Body of pancreas (tissue), 4 donors: ENCODE results near the gene KCNH1. TPM values are rescaled to one million over a fixed set of nuclear protein-coding genes. Genes with fewer than 3 reads are reported as not detected.

ENCODE experiments used
- ATAC-seq: fragments of 150-250 bp; one replicate; pipeline ENCODE4 v1.9.1; 2016
- DNase-seq, 4 donors: peaks; one replicate each; pipeline ENCODE4 v3.0.0-alpha.2; 2019
- H3K27ac ChIP-seq, 4 donors: fragments of 200-600 bp; sonication (generic); 1 replicate in 3 of 4; 2 replicates in 1 of 4; pipeline versions ENCODE4 v1.5.1 to v1.6.1; 2016 to 2019; ENCODE audit warnings: mild to moderate bottlenecking in 1 of 4, mixed read lengths in 1 of 4, moderate library complexity in 1 of 4
- H3K27me3 ChIP-seq, 2 donors: fragments of 200-600 bp; sonication (generic); one replicate each; pipeline ENCODE4 v1.6.0; 2016; ENCODE audit warnings: mild to moderate bottlenecking in 1 of 2
- H3K36me3 ChIP-seq, 2 donors: fragments of 200-600 bp; sonication (generic); replicated peaks in 1 of 2; 2 replicates each; pipeline ENCODE4 v1.5.1; 2016; ENCODE audit warnings: low read depth in 2 of 2; ENCODE audit not compliant: insufficient read depth in 1 of 2
- H3K4me1 ChIP-seq: fragments of 200-600 bp; sonication (generic); one replicate; pipeline ENCODE4 v1.6.0; 2016
- H3K4me3 ChIP-seq, 2 donors: fragments of 200-600 bp; sonication (generic); 1 replicate in 1 of 2; 2 replicates in 1 of 2; pipeline ENCODE4 v1.5.1; 2016 to 2019
- H3K9me3 ChIP-seq, 3 donors: fragments of 200-600 bp; sonication (generic); 1 replicate in 2 of 3; 2 replicates in 1 of 3; pipeline ENCODE4 v1.5.1; 2016
- POLR2A ChIP-seq, 3 donors: fragments of 450-650 bp; IDR thresholded peaks; one replicate each; pipeline ENCODE4 v1.6.1; 2016; ENCODE audit warnings: antibody characterized with exemption in 3 of 3, mild to moderate bottlenecking in 2 of 3
- WGBS, 2 donors: methylation state at CpG; one replicate each; pipeline ENCODE4 v1.1.5; 2017; 5-methylcytosine and 5-hydroxymethylcytosine counted together
- intact Hi-C: fragments of 100-400 bp; cut with DNase I; formaldehyde crosslinking; loops from one replicate; pipeline ENCODE4 v1.15.1; 2023
- total RNA-seq, 2 donors: library from RNA; depleted of rRNA; stranded (reverse); fragments of >200 nt; gene quantifications; one replicate each; pipeline ENCODE4 v1.1.0, GENCODE V29; 2016
- TF ChIP-seq, protein P1 (sequence below), 7 experiments: fragments of 450-650 bp in 4 of 7; fragments of 200-600 bp in 3 of 7; sonication (generic) in 3 of 7; IDR thresholded peaks; one replicate each; pipeline ENCODE4 v1.5.1; 2016 to 2019; ENCODE audit warnings: antibody characterized with exemption in 7 of 7

Gene KCNH1
- total RNA-seq, 2 donors from 2014 or later: 0.52 TPM; not detected in 1

GRCh38 chr1:210754878-210755665 lies 378.9 kb downstream of the KCNH1 start:
- Histone ChIP-seq H3K9me3 (peaks cover 0 to 4% (median 0%) of the 10 kb centered on the region in 3 donors), H3K27me3 (no peaks in the 10 kb centered on the region), H3K36me3 (no peaks in the 10 kb centered on the region), H3K4me3 (no peak overlapping the region), H3K27ac (no peak overlapping the region), H3K4me1 (no peaks in the 10 kb centered on the region)
- intact Hi-C loops: no loop called here
- 39 to 42% methylated on average over 6 to 8 of the region's 8 CpGs for whole genome bisulfite sequencing, 2 donors
- no peak for ATAC-seq
- TF ChIP-seq POLR2A (IDR thresholded peaks at IDR 0.05): no peak
- TF ChIP-seq, protein P1, sequence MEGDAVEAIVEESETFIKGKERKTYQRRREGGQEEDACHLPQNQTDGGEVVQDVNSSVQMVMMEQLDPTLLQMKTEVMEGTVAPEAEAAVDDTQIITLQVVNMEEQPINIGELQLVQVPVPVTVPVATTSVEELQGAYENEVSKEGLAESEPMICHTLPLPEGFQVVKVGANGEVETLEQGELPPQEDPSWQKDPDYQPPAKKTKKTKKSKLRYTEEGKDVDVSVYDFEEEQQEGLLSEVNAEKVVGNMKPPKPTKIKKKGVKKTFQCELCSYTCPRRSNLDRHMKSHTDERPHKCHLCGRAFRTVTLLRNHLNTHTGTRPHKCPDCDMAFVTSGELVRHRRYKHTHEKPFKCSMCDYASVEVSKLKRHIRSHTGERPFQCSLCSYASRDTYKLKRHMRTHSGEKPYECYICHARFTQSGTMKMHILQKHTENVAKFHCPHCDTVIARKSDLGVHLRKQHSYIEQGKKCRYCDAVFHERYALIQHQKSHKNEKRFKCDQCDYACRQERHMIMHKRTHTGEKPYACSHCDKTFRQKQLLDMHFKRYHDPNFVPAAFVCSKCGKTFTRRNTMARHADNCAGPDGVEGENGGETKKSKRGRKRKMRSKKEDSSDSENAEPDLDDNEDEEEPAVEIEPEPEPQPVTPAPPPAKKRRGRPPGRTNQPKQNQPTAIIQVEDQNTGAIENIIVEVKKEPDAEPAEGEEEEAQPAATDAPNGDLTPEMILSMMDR (IDR thresholded peaks at IDR 0.05): no peak
- no peak for DNase-seq

DNA sequence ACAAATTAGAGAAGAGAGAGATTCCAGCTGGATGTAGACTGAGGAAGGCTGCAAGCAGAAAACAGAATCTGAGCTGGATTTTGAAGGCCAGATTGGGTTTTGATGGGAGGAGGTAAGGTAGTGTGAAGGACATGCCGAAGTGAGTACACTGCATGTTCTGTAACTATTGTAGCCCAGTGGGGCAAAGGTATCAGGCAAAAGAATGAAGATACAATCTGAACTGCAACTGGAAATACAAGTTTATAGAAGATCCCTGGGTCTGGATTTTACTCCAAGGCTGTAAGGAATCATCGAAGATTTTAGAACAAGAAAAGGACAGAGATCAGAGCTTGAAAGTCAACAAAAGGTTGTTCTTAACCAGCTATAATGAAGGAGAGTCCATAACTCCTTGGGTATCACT lies 382.0 kb downstream of the KCNH1 start:
- TF ChIP-seq, protein P1 (IDR thresholded peaks at IDR 0.05): no peak
- no peak for TF ChIP-seq POLR2A (IDR thresholded peaks at IDR 0.05)
- no peak overlapping the region for H3K27ac ChIP-seq
- no peaks in the 10 kb centered on the region for H3K9me3 ChIP-seq
- no peaks in the 10 kb centered on the region for H3K36me3 ChIP-seq
- no peak for DNase-seq
- WGBS, 2 donors: 67 to 79% methylated on average over 2 of the region's 2 CpGs
- ATAC-seq: no peak
- intact Hi-C loops: no loop called here
- no peaks in the 10 kb centered on the region for H3K27me3 ChIP-seq
- H3K4me1 ChIP-seq: no peaks in the 10 kb centered on the region
- H3K4me3 ChIP-seq: no peak overlapping the region

DNA sequence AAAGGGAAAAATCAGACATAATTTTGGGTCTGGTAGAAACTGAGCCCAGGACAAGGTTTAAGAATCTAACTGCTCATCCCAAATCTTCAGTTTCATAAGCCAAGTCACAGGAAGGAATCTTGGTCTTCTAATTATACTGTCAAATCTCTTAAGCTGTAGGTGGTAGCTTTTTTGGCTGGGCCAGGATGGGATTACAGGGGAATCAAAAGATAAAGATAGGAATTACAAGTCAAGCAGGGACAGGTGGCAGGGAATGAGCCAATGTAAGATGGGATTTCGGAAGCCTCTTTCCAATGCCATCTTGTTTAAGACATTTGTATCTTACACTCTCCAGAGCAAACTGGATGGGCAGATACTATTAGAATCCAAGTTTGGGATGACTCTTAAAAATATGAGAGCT lies 383.5 kb downstream of the KCNH1 start:
- DNase-seq (no peak), ATAC-seq (no peak)
- Histone ChIP-seq H3K4me3 (no peak overlapping the region), H3K36me3 (no peaks in the 10 kb centered on the region), H3K27ac (no peak overlapping the region), H3K27me3 (no peaks in the 10 kb centered on the region), H3K4me1 (no peaks in the 10 kb centered on the region), H3K9me3 (no peaks in the 10 kb centered on the region)
- TF ChIP-seq, protein P1 (IDR thresholded peaks at IDR 0.05): no peak
- TF ChIP-seq POLR2A (IDR thresholded peaks at IDR 0.05): no peak
- 77 to 100% methylated on average over 1 of the region's 1 CpG for WGBS, 2 donors
- intact Hi-C loops: no loop called here

DNA sequence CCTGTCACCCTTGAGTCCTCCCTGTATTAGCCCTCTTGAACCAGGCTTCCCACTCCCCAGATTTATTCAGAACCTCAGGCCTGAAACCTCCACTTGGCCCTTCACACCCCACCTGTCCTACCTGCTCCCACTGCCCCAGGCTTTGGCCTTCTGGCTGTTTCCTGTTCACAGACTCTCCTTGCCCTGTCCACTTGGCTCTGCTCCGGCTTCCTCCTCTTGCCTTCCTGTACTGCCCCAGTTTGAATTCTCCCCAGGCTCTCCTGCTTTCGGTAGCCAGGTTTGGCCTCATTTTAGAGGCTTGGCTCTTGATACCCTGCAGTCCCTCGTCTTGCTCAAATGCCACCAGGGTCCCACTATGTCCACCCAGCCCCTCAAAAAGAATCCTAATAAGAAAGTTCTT lies 385.2 kb downstream of the KCNH1 start:
- Histone ChIP-seq H3K4me1 (no peaks in the 10 kb centered on the region), H3K27me3 (no peaks in the 10 kb centered on the region), H3K9me3 (no peaks in the 10 kb centered on the region), H3K4me3 (no peak overlapping the region), H3K27ac (no peak overlapping the region), H3K36me3 (no peaks in the 10 kb centered on the region)
- 81 to 83% methylated on average over 3 of the region's 3 CpGs for WGBS, 2 donors
- no peak for ATAC-seq
- DNase-seq: no peak
- no peak for TF ChIP-seq POLR2A (IDR thresholded peaks at IDR 0.05)
- TF ChIP-seq, protein P1 (IDR thresholded peaks at IDR 0.05): no peak
- intact Hi-C loops: no loop called here

GRCh38 chr1:210747890-210748289 lies 386.1 kb downstream of the KCNH1 start:
- no peaks in the 10 kb centered on the region for H3K36me3 ChIP-seq
- no peak overlapping the region for H3K27ac ChIP-seq
- 50 to 51% methylated on average over 6 of the region's 6 CpGs for WGBS, 2 donors
- peak in 3 of 4 donors; percentile 16 to 22 (median 20) for DNase-seq
- no peak for ATAC-seq
- no peaks in the 10 kb centered on the region for H3K27me3 ChIP-seq
- H3K9me3 ChIP-seq: no peaks in the 10 kb centered on the region
- no peaks in the 10 kb centered on the region for H3K4me1 ChIP-seq
- no peak overlapping the region for H3K4me3 ChIP-seq
- TF ChIP-seq POLR2A (IDR thresholded peaks at IDR 0.05): no peak
- TF ChIP-seq, protein P1 (IDR thresholded peaks at IDR 0.05): no peak
- intact Hi-C loops: no loop called here
